GM19099 (cell line): ENCODE data around the gene FAT4.

Experiments used
- POLR2A ChIP-seq: IDR thresholded peaks from 3 replicates; pipeline ENCODE4 v1.6.1; 2011; ENCODE audit warnings: low read depth; ENCODE audit not compliant: insufficient read length; ENCODE audit errors: extremely low read depth

FAT4 gene

GRCh38 chr4:125314676-125315575 is at the start of gene FAT4:
TSS of gene FAT4 (plus strand) at chr4:125314955. CDS start at chr4:125316412, 1,457 bp downstream.
- no peak for TF ChIP-seq POLR2A

- no peak for TF ChIP-seq POLR2A
Observed at GRCh38 chr4:125265846-125266245, 48.9 kb upstream of the FAT4 start.

- no peak for TF ChIP-seq POLR2A
Observed at GRCh38 chr4:125266901-125267604, 47.7 kb upstream of the FAT4 start.

- no peak for TF ChIP-seq POLR2A
Observed at GRCh38 chr4:125267630-125268029, 47.1 kb upstream of the FAT4 start.

GRCh38 chr4:125268068-125268755 is 46.5 kb upstream of the FAT4 start:
- no peak for TF ChIP-seq POLR2A

GRCh38 chr4:125276811-125277210 is 37.9 kb upstream of the FAT4 start:
- no peak for TF ChIP-seq POLR2A

- no peak for TF ChIP-seq POLR2A
Observed at GRCh38 chr4:125277790-125278189, 37.0 kb upstream of the FAT4 start.

GRCh38 chr4:125280892-125281403 is 33.8 kb upstream of the FAT4 start:
- no peak for TF ChIP-seq POLR2A

- TF ChIP-seq POLR2A: no peak
Observed at GRCh38 chr4:125283707-125284279, 31.0 kb upstream of the FAT4 start.

- no peak for TF ChIP-seq POLR2A
Observed at GRCh38 chr4:125297116-125297515, 17.6 kb upstream of the FAT4 start.

GRCh38 chr4:125303058-125303457 is 11.7 kb upstream of the FAT4 start:
- no peak for TF ChIP-seq POLR2A

- no peak for TF ChIP-seq POLR2A
Observed at GRCh38 chr4:125303821-125304220, 10.9 kb upstream of the FAT4 start.

GRCh38 chr4:125306112-125306511 is 8.6 kb upstream of the FAT4 start:
- TF ChIP-seq POLR2A: no peak

GRCh38 chr4:125306533-125306932 is 8.2 kb upstream of the FAT4 start:
- TF ChIP-seq POLR2A: no peak

GRCh38 chr4:125311503-125311902 is 3.3 kb upstream of the FAT4 start:
- no peak for TF ChIP-seq POLR2A

- TF ChIP-seq POLR2A: no peak
Observed at GRCh38 chr4:125313497-125313896, 1.3 kb upstream of the FAT4 start.
